Measurements from ENCODE around the gene CELA2B. TPM values are rescaled to one million over a fixed set of nuclear protein-coding genes. Genes with fewer than 3 reads are reported as not detected.
A peak's percentile ranks its signal among the peaks of the same experiment; 100 is the strongest.

CELA2B gene
- total RNA-seq, 2 donors from 2014 or later = not detected

- H3K4me3 Mint-ChIP-seq = no peak overlapping the region
- Histone ChIP-seq H3K27me3 (ENCODE audit: control insufficient read depth, insufficient read depth, low read length, poor library complexity, severe bottlenecking) (no peaks in the 10 kb centered on the region), H3K36me3 (ENCODE audit: control insufficient read depth, insufficient read depth, low read length) (no peaks in the 10 kb centered on the region), H3K4me1 (ENCODE audit: control insufficient read depth, insufficient read depth, low read length) (no peaks in the 10 kb centered on the region), H3K9me3 (ENCODE audit: control insufficient read depth, low read length) (no peaks in the 10 kb centered on the region), H3K4me3 (ENCODE audit: low read length) (no peak overlapping the region), H3K9ac (ENCODE audit: extremely low read depth, low read length, poor library complexity, severe bottlenecking) (no peak overlapping the region), H3K27ac (ENCODE audit: low read depth, low read length) (no peak overlapping the region)
- H3K36me3 Mint-ChIP-seq (ENCODE audit: low read depth) = peaks cover 12% of the 10 kb centered on the region
- TF ChIP-seq, protein P1, sequence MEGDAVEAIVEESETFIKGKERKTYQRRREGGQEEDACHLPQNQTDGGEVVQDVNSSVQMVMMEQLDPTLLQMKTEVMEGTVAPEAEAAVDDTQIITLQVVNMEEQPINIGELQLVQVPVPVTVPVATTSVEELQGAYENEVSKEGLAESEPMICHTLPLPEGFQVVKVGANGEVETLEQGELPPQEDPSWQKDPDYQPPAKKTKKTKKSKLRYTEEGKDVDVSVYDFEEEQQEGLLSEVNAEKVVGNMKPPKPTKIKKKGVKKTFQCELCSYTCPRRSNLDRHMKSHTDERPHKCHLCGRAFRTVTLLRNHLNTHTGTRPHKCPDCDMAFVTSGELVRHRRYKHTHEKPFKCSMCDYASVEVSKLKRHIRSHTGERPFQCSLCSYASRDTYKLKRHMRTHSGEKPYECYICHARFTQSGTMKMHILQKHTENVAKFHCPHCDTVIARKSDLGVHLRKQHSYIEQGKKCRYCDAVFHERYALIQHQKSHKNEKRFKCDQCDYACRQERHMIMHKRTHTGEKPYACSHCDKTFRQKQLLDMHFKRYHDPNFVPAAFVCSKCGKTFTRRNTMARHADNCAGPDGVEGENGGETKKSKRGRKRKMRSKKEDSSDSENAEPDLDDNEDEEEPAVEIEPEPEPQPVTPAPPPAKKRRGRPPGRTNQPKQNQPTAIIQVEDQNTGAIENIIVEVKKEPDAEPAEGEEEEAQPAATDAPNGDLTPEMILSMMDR (conservative IDR thresholded peaks at IDR 0.05) = no peak
- H3K9me3 Mint-ChIP-seq = no peaks in the 10 kb centered on the region
- DNase-seq = peak; percentile 87
- H3K27ac Mint-ChIP-seq = peak overlapping the region; percentile 28
- peaks cover 3% of the 10 kb centered on the region for H3K4me1 Mint-ChIP-seq
- 86 to 87% methylated on average over 10 to 11 of the region's 12 CpGs for WGBS, 2 experiments (ENCODE audit: insufficient coverage in 1 of 2, insufficient read length in 1 of 2)
- no peaks in the 10 kb centered on the region for H3K27me3 Mint-ChIP-seq (ENCODE audit: insufficient read depth)
Observed at GRCh38 chr1:15508700-15509487, 33.0 kb downstream of the CELA2B start.

DNA sequence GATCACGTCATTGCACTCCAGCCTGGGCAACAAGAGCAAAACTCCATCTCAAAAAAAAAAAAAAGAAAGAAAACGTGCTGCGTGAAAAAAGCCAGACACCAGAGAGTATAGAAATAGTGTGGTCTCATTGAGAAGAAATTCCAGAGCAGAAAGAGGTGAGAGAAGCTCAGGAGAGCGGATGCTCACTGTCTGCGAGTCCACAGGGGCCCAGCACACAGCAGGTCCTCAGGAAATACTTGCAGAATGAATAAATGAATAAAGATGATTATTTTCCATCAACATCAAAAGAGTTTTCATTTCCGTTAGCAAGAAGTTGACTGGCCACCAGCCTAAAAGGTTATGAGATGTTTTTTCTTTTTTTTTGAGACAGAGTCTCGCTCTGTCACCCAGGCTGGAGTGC, 33.7 kb downstream of the CELA2B start:
- Histone ChIP-seq H3K4me3 (ENCODE audit: low read length) (no peak overlapping the region), H3K27ac (ENCODE audit: low read depth, low read length) (no peak overlapping the region), H3K4me1 (ENCODE audit: control insufficient read depth, insufficient read depth, low read length) (no peaks in the 10 kb centered on the region), H3K9me3 (ENCODE audit: control insufficient read depth, low read length) (no peaks in the 10 kb centered on the region), H3K27me3 (ENCODE audit: control insufficient read depth, insufficient read depth, low read length, poor library complexity, severe bottlenecking) (no peaks in the 10 kb centered on the region), H3K36me3 (ENCODE audit: control insufficient read depth, insufficient read depth, low read length) (no peaks in the 10 kb centered on the region), H3K9ac (ENCODE audit: extremely low read depth, low read length, poor library complexity, severe bottlenecking) (no peak overlapping the region)
- no peak overlapping the region for H3K4me3 Mint-ChIP-seq
- TF ChIP-seq, protein P1 (conservative IDR thresholded peaks at IDR 0.05) = no peak
- H3K4me1 Mint-ChIP-seq = peaks cover 3% of the 10 kb centered on the region
- H3K9me3 Mint-ChIP-seq = no peaks in the 10 kb centered on the region
- WGBS, 2 experiments (ENCODE audit: insufficient coverage in 1 of 2, insufficient read length in 1 of 2) = 84 to 87% methylated on average over 5 to 6 of the region's 7 CpGs
- no peaks in the 10 kb centered on the region for H3K27me3 Mint-ChIP-seq (ENCODE audit: insufficient read depth)
- H3K27ac Mint-ChIP-seq = no peak overlapping the region
- H3K36me3 Mint-ChIP-seq (ENCODE audit: low read depth) = peaks cover 12% of the 10 kb centered on the region
- peak; percentile 38 for DNase-seq

DNA sequence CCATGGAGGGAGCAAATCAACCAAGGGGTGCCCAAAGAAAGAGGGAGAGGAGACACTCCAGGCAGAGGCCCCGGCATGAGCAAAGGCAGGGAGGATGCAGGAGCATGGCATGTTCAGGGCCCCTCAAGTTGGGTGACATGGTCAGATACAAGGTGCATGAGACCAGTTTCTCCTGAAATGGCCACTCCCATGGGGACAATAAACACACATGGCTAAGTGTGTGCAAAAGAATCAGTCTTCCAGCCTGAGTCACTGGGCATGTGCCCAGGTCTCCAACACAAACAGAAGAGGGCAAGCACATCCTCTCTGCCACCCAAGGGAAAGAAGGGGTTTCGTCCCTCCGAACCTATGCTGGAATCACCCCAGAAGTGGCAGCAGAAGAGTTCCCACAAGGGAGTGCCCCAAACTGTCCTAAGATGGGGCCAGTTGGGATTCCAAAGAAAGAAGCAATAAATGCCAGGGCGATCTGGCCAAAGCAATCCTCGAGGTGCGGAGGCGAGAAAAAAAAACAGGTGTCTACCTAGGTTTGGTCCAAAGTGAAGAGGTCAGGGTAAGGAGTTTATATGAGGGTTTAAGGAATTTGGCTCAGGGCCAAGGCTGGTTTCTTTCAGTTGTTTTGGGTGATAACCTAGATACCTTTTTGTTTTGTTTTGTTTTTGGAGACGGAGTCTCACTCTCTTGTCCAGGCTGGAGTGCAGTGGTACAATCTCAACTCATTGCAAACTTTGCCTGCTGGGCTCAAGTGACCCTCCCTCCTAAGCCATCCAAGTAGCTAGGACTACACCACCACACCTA, 34.9 kb downstream of the CELA2B start:
- Mint-ChIP-seq H3K27me3 (ENCODE audit: insufficient read depth) (no peaks in the 10 kb centered on the region), H3K4me1 (peaks cover 3% of the 10 kb centered on the region), H3K4me3 (no peak overlapping the region), H3K36me3 (ENCODE audit: low read depth) (peaks cover 12% of the 10 kb centered on the region), H3K9me3 (no peaks in the 10 kb centered on the region), H3K27ac (no peak overlapping the region)
- Histone ChIP-seq H3K36me3 (ENCODE audit: control insufficient read depth, insufficient read depth, low read length) (peaks cover 4% of the 10 kb centered on the region), H3K4me1 (ENCODE audit: control insufficient read depth, insufficient read depth, low read length) (no peaks in the 10 kb centered on the region), H3K9ac (ENCODE audit: extremely low read depth, low read length, poor library complexity, severe bottlenecking) (no peak overlapping the region), H3K9me3 (ENCODE audit: control insufficient read depth, low read length) (no peaks in the 10 kb centered on the region), H3K27ac (ENCODE audit: low read depth, low read length) (no peak overlapping the region), H3K4me3 (ENCODE audit: low read length) (no peak overlapping the region), H3K27me3 (ENCODE audit: control insufficient read depth, insufficient read depth, low read length, poor library complexity, severe bottlenecking) (no peaks in the 10 kb centered on the region)
- 93 to 98% methylated on average over 5 to 8 of the region's 8 CpGs for WGBS, 2 experiments (ENCODE audit: insufficient coverage in 1 of 2, insufficient read length in 1 of 2)
- peak; percentile 21 for DNase-seq
- TF ChIP-seq, protein P1 (conservative IDR thresholded peaks at IDR 0.05) = no peak

Measured in endodermal cell (in vitro differentiated cells).